ENCODE results near the gene HOXA5. TPM values are rescaled to one million over a fixed set of nuclear protein-coding genes. Genes with fewer than 3 reads are reported as not detected.

Gene HOXA5
- total and polyA plus RNA-seq, 2 of the 8 experiments (the other 6 are each of a cell fraction or from before 2014, with no cell fraction given), result not detected

- Histone ChIP-seq H3K4me2 (ENCODE audit: insufficient read depth in 1 of 2, low read depth in 2 of 2, low read length in 2 of 2) (peak overlapping the region; percentile 0 to 77; a peak in 2 of 4 replicates), H2BK120ac (replicated peaks; ENCODE audit: low read depth, low read length) (no peak overlapping the region), H3K18ac (ENCODE audit: extremely low read depth, low read length) (no peak overlapping the region), H3K4me1 (replicated peaks in 1 of 4; ENCODE audit: control insufficient read depth in 3 of 4, insufficient read depth in 4 of 4, low read length in 3 of 4) (peaks cover 0 to 2% (median 0%) of the 10 kb centered on the region in 4 experiments; a peak in 4 of 7 replicates), H2AK5ac (ENCODE audit: low read depth, low read length) (no peak overlapping the region), H3K4ac (replicated peaks; ENCODE audit: insufficient read length, low read depth, low read length) (no peak overlapping the region), H3K36me3 (ENCODE audit: control insufficient read depth in 2 of 4, insufficient read depth in 4 of 4, low read length in 3 of 4) (peaks cover 0 to 28% (median 0%) of the 10 kb centered on the region in 4 experiments; a peak in 1 of 8 replicates), H3K23me2 (ENCODE audit: low read depth, low read length) (no peaks in the 10 kb centered on the region), H3K56ac (replicated peaks; ENCODE audit: insufficient read length, low read depth, low read length) (no peak overlapping the region), H3K14ac (ENCODE audit: insufficient read length) (no peak overlapping the region), H2BK12ac (ENCODE audit: low read depth, low read length) (no peak overlapping the region), H3K23ac (ENCODE audit: insufficient read length) (no peak overlapping the region), H3K9me3 (ENCODE audit: insufficient read depth in 2 of 2, low read depth in 1 of 2, low read length in 1 of 2) (peaks cover 0 to 14% of the 10 kb centered on the region in 2 experiments; a peak in 1 of 4 replicates), H3K79me1 (ENCODE audit: low read depth, low read length) (no peaks in the 10 kb centered on the region), H2BK20ac (ENCODE audit: low read length) (no peak overlapping the region), H4K20me1 (replicated peaks in 1 of 2; ENCODE audit: control insufficient read depth in 1 of 2, insufficient read depth in 2 of 2, low read length in 2 of 2) (peaks cover 18 to 28% of the 10 kb centered on the region in 2 experiments), H2BK5ac (ENCODE audit: low read depth, low read length) (no peak overlapping the region), H2AFZ (ENCODE audit: low read length) (no peak overlapping the region), H2BK15ac (ENCODE audit: low read length) (no peak overlapping the region), H3K27me3 (replicated peaks in 1 of 4; ENCODE audit: control insufficient read depth in 3 of 4, extremely low read depth in 1 of 4, insufficient read depth in 3 of 4, low read length in 3 of 4) (peaks cover 98 to 100% (median 99%) of the 10 kb centered on the region in 4 experiments), H3K27ac (ENCODE audit: low read depth, low read length) (no peak overlapping the region), H4K91ac (replicated peaks; ENCODE audit: insufficient read length, low read length) (no peak overlapping the region), H3K4me3 (ENCODE audit: extremely low read depth in 1 of 4, insufficient read depth in 2 of 4, low read depth in 3 of 4, low read length in 4 of 4) (peak overlapping the region in 1 of 4 experiments; percentile 60; a peak in 2 of 8 replicates), H4K8ac (ENCODE audit: extremely low read depth, insufficient read depth, low read length) (no peak overlapping the region), H3K9ac (replicated peaks in 1 of 4; ENCODE audit: extremely low read depth in 1 of 4, low read depth in 3 of 4, low read length in 3 of 4) (no peak overlapping the region), H3K79me2 (ENCODE audit: control insufficient read depth in 1 of 2, insufficient read depth in 2 of 2, low read length in 2 of 2) (no peaks in the 10 kb centered on the region), H4K5ac (ENCODE audit: insufficient read length, low read depth, low read length) (no peak overlapping the region)
- FAIRE-seq (no peak), DNase-seq (ENCODE audit: low read depth in 1 of 2, low spot score in 2 of 2) (peak in 1 of 2 experiments; percentile 48)
- POLR2A ChIA-PET (ENCODE audit: partially characterized antibody), result no interaction called here
- WGBS, 2 experiments (ENCODE audit: extremely low coverage in 1 of 2, insufficient coverage in 1 of 2, insufficient read length in 1 of 2, insufficient replicate concordance in 2 of 2, low coverage in 1 of 2, low lambda C conversion rate in 2 of 2, missing lambda C conversion rate in 1 of 2), result 50% methylated on average over 23 of the region's 23 CpGs; no CpG with 5 or more reads in 1 of the 2 experiments
- CTCF ChIA-PET (ENCODE audit: partially characterized antibody), result interaction anchor here (0.6 to 4.4 kb wide), 25 partner anchors 8 to 791 kb away, joined by 3 to 80 read pairs (median 5); partner anchors contain the start of genes HOXA3, HOXA5 and HOXA6
- TF ChIP-seq KDM1A (IDR thresholded peaks at IDR 0.05; ENCODE audit: borderline replicate concordance, low read length) (no peak), ASH2L (IDR thresholded peaks at IDR 0.05; ENCODE audit: low read length) (no peak), USF2 (IDR thresholded peaks at IDR 0.05; ENCODE audit: low read length) (no peak), CEBPB (IDR thresholded peaks at IDR 0.05; ENCODE audit: low read depth, low read length) (no peak), JUND (IDR thresholded peaks at IDR 0.05; ENCODE audit: low read length) (no peak), EP300 (IDR thresholded peaks at IDR 0.05; ENCODE audit: borderline replicate concordance in 1 of 2, low read depth in 2 of 2, low read length in 2 of 2) (no peak), SP4 (IDR thresholded peaks at IDR 0.05; ENCODE audit: low read length) (no peak), TAF7 (optimal IDR thresholded peaks at IDR 0.05; ENCODE audit: borderline replicate concordance, low read depth, low read length) (no peak), SAP30 (IDR thresholded peaks at IDR 0.05; ENCODE audit: insufficient read depth, insufficient replicate concordance, low read length) (no peak), MAX (IDR thresholded peaks at IDR 0.05) (no peak), RXRA (IDR thresholded peaks at IDR 0.05; ENCODE audit: insufficient read depth, low read depth, low read length) (no peak)
These were observed 16.7 kb upstream of the HOXA5 start for GRCh38 chr7:27160145-27160545.
